ENCODE measurements around the gene IL3RA.
"Not testable (repeated sequence)": the region's sequence is repeated elsewhere in the genome, so short reads cannot be mapped to it uniquely, and the experiment has no call there.

The IL3RA gene

GRCh38 chrX:1334854-1335253 lies 1.7 kb upstream of the IL3RA start:
- H3K4me2 ChIP-seq (ENCODE audit: low read depth, low read length, poor library complexity, severe bottlenecking), result no peak overlapping the region
- no peak overlapping the region for H3K9ac ChIP-seq (ENCODE audit: low read length)
- no peak for TF ChIP-seq EZH2phosphoT487 (conservative IDR thresholded peaks at IDR 0.05; ENCODE audit: low read length)
- no peak for TF ChIP-seq CTCF (IDR thresholded peaks at IDR 0.05; ENCODE audit: insufficient read depth, low read length, poor library complexity, severe bottlenecking)

GRCh38 chrX:1336948-1337779 lies 579 bp downstream of the IL3RA start:
- Histone ChIP-seq H3K27me3 (ENCODE audit: low read length) (no peaks in the 10 kb centered on the region), H3K9me2 (replicated peaks; ENCODE audit: insufficient read depth, low read length) (no peaks in the 10 kb centered on the region), H3K79me2 (ENCODE audit: insufficient read depth, low read length) (no peaks in the 10 kb centered on the region), H4K20me1 (ENCODE audit: low read depth, low read length) (no peaks in the 10 kb centered on the region), H3K9ac (ENCODE audit: low read length) (no peak overlapping the region), H3K9me3 (ENCODE audit: insufficient read depth, low read length) (no peaks in the 10 kb centered on the region), H3F3A (ENCODE audit: insufficient read depth) (no peaks in the 10 kb centered on the region), H3K27ac (ENCODE audit: low read depth, low read length) (no peak overlapping the region), H2AFZ (ENCODE audit: low read depth, low read length, severe bottlenecking) (no peak overlapping the region), H3K36me3 (ENCODE audit: low read length) (no peaks in the 10 kb centered on the region), H3K4me3 (ENCODE audit: insufficient read depth, low read length, poor library complexity, severe bottlenecking) (no peak overlapping the region), H3K4me2 (ENCODE audit: low read depth, low read length, poor library complexity, severe bottlenecking) (no peak overlapping the region)
- TF ChIP-seq CTCF (IDR thresholded peaks at IDR 0.05; ENCODE audit: insufficient read depth, low read length, poor library complexity, severe bottlenecking) (no peak), EZH2phosphoT487 (conservative IDR thresholded peaks at IDR 0.05; ENCODE audit: low read length) (no peak)

More at GRCh38 chrX:1334854-1335253, 1.7 kb upstream of the IL3RA start:
- Histone ChIP-seq H3K27ac (ENCODE audit: low read depth, low read length) (no peak overlapping the region), H3K79me2 (ENCODE audit: insufficient read depth, low read length) (no peaks in the 10 kb centered on the region), H3K9me2 (replicated peaks; ENCODE audit: insufficient read depth, low read length) (no peaks in the 10 kb centered on the region), H3K9me3 (ENCODE audit: insufficient read depth, low read length) (no peaks in the 10 kb centered on the region), H3K36me3 (ENCODE audit: low read length) (no peaks in the 10 kb centered on the region), H3F3A (ENCODE audit: insufficient read depth) (no peaks in the 10 kb centered on the region), H3K27me3 (ENCODE audit: low read length) (no peaks in the 10 kb centered on the region), H3K4me3 (ENCODE audit: insufficient read depth, low read length, poor library complexity, severe bottlenecking) (no peak overlapping the region), H2AFZ (ENCODE audit: low read depth, low read length, severe bottlenecking) (no peak overlapping the region), H4K20me1 (ENCODE audit: low read depth, low read length) (no peaks in the 10 kb centered on the region)

GRCh38 chrX:1341545-1342184 lies 5.1 kb downstream of the IL3RA start:
- H3K27me3 ChIP-seq (ENCODE audit: low read length), result no peaks in the 10 kb centered on the region
- TF ChIP-seq CTCF (IDR thresholded peaks at IDR 0.05; ENCODE audit: insufficient read depth, low read length, poor library complexity, severe bottlenecking) (no peak), EZH2phosphoT487 (conservative IDR thresholded peaks at IDR 0.05; ENCODE audit: low read length) (no peak)
- no peaks in the 10 kb centered on the region for H3K79me2 ChIP-seq (ENCODE audit: insufficient read depth, low read length)

GRCh38 chrX:1349606-1350005 lies 13.0 kb downstream of the IL3RA start:
- H2AFZ ChIP-seq (ENCODE audit: low read depth, low read length, severe bottlenecking); H3K4me3 ChIP-seq (ENCODE audit: insufficient read depth, low read length, poor library complexity, severe bottlenecking); H3K27me3 ChIP-seq (ENCODE audit: low read length); H3F3A ChIP-seq (ENCODE audit: insufficient read depth); H3K27ac ChIP-seq (ENCODE audit: low read depth, low read length); H3K79me2 ChIP-seq (ENCODE audit: insufficient read depth, low read length); H3K36me3 ChIP-seq (ENCODE audit: low read length); H3K9me2 ChIP-seq (replicated peaks; ENCODE audit: insufficient read depth, low read length); H3K9me3 ChIP-seq (ENCODE audit: insufficient read depth, low read length); H4K20me1 ChIP-seq (ENCODE audit: low read depth, low read length); H3K9ac ChIP-seq (ENCODE audit: low read length); H3K4me2 ChIP-seq (ENCODE audit: low read depth, low read length, poor library complexity, severe bottlenecking): not testable (repeated sequence)

More at GRCh38 chrX:1341545-1342184, 5.1 kb downstream of the IL3RA start:
- no peaks in the 10 kb centered on the region for H3K9me2 ChIP-seq (replicated peaks; ENCODE audit: insufficient read depth, low read length)
- H3F3A ChIP-seq (ENCODE audit: insufficient read depth), result no peaks in the 10 kb centered on the region
- no peak overlapping the region for H2AFZ ChIP-seq (ENCODE audit: low read depth, low read length, severe bottlenecking)
- no peak overlapping the region for H3K4me3 ChIP-seq (ENCODE audit: insufficient read depth, low read length, poor library complexity, severe bottlenecking)
- H4K20me1 ChIP-seq (ENCODE audit: low read depth, low read length), result no peaks in the 10 kb centered on the region
- H3K36me3 ChIP-seq (ENCODE audit: low read length), result no peaks in the 10 kb centered on the region
- no peak overlapping the region for H3K27ac ChIP-seq (ENCODE audit: low read depth, low read length)
- H3K9me3 ChIP-seq (ENCODE audit: insufficient read depth, low read length), result no peaks in the 10 kb centered on the region
- H3K9ac ChIP-seq (ENCODE audit: low read length), result no peak overlapping the region
- no peak overlapping the region for H3K4me2 ChIP-seq (ENCODE audit: low read depth, low read length, poor library complexity, severe bottlenecking)
